ENCODE measurements around the gene CEACAM1.

DNA sequence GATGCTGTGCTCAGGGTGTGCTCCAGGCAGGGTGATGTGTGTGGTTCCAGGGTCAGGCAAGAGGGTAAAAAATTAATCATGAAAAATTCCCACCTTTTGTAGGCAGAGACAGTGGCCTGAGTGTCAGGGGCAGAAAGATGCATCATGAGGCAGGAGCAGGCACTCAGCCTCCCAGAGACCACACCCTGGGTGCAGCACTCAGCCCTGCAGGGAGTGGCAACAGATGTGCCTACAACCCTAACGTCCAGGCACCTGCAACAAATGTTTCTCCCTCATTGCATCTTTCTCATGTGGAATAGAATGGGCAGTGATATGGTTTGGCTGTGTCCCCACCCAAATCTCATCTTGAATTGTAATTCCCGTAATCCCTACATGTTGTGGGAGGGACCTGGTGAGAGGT is 19.6 kb upstream of the CEACAM1 start:
- TF ChIP-seq YY1 (IDR thresholded peaks at IDR 0.05; ENCODE audit: insufficient read depth, insufficient read length) (no peak), ZNF274 (IDR thresholded peaks at IDR 0.05; ENCODE audit: low read depth, low read length) (no peak)

Measured in NT2/D1 (cell line).